HG03045 (cell line): ENCODE results near the gene POGZ.
"Not testable (repeated sequence)": the region's sequence is repeated elsewhere in the genome, so short reads cannot be mapped to it uniquely, and the experiment has no call there.

Source experiments
- ATAC-seq: cut with Tn5 transposase; IDR thresholded peaks from one replicate; pipeline ENCODE4 v1.9.1; 2021; ENCODE audit warnings: mild to moderate bottlenecking, moderate library complexity; ENCODE audit not compliant: unreplicated experiment

Gene POGZ

DNA sequence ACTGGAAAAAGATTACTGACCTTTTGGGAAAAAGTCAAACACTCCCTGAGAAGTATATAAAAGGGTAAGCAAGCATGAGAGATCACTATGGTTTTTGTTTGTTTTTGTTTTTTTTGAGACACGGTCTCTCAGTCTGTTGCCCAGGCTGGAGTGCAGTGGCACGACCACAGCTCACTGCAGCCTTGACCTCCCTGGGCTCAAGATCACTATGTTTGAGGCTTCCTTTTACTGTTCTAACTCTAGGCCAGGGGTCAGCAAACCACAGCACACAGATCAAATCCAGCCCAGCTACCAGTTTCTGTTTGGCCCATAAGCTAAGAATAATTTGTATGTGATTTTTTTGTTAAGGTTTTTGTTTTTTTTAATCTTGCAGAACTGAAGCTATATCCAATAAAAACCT is 34.2 kb downstream of the POGZ start:
- ATAC-seq: no peak

DNA sequence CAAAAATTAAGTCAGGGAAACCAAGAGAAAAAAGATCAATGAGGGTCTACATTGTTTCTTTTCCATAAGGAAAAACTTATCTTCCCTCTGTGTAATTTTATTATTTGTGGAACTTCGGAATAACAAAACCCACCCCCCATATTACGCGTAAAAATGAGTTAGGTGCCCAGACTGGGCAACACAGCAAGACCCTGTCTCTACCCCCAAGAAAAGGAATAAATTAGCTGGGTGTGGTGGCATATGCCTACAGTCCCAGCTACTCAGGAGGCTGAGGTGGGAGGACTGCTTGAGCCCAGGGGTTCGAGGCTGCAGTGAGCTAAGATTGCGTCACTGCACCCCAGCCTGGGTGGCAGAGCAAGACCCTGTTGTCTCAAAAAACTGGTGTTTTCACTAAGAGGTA is 39.5 kb downstream of the POGZ start:
- ATAC-seq: no peak

DNA sequence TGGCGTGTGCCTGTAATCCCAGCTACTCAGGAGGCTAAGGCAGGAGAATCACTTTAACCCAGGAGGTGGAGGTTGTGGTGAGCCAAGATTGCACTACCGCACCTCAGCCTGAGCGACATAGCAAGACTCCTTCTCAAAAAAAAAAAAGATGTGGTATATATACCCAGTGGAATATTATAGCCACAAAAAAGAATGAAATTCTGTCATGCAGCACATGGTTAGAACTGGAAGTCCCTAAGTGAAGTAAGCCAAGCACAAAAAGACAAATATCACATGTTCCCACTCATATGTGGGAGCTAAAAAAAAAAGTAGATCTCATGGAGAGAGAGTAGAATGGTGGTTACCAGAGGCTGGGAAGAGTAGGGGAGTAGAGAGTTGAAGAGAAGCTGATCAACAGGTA is 41.2 kb downstream of the POGZ start:
- no peak for ATAC-seq

DNA sequence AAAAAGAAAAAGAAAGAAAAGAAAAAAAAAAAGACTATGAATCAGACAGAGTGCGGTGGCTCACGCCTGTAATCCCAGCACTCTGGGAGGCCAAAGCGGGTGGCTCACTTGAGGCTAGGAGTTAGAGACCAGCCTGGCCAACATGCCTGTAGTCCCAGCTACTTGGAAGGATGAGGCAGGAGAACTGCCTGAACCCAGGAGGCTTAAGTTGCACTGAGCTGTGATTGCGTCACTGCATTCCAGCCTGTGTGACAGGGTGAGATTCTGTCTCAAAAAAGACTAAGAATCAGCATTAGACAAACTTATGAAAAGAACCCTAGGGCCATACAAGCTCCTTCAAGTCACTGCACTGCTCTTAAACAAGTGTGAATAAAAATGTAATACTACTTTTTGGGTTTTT is 43.1 kb downstream of the POGZ start:
- ATAC-seq: no peak

DNA sequence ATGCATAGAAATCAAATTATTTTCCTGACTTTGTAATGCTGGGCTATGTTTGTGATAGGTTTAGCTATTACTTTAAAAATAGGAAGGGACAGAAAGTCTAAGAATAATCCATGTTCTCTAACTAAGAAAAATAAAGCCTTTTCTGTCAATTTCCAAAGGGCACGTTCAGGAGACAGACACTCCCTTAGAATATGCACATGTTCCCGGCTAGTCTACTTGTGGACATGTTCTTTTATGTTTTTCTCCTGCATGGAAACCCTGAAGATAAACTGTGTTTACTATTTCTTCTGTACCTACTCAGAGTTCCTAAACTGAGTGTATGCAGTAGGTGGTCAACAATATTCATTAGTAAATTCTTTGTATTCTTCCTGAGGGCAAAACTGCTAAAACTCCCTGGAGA is 47.4 kb downstream of the POGZ start:
- ATAC-seq: no peak

DNA sequence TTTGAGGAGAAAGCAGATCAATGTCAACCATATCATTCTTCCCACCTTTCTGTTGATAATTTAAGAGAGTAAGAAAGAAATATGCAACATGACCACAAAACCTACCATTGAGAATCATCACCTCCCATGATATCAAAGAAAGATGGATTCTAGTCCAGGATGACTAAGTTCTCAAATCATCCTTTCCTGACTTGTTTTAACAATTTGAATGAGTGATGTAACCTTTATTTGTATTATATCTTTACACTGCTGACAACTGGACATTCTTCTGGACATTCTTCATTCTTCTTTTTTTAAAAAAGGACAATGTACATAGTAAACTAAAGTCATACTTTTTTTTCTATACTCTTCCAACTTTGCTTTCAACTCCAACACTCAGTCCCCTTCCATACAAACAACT is 50.4 kb downstream of the POGZ start:
- ATAC-seq: no peak

DNA sequence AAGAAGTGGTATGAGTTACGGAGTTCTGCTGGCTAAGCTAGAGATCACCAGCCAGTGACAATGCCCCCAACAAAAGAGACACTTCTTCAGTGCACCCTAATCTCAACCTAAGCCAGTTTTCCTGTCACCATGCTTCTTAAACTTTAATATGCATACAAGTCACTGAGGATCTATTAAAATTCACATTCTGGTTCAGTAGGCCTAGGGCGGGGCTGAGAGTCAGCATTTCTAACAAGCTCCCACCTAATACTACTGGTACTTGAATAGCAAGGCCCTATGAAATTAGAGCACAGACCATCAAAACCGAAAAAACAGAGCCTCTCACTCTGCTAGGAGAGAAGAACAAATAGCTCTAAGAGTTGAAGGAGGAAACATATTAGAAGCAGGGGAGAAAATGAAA is 52.0 kb downstream of the POGZ start:
- ATAC-seq: no peak

DNA sequence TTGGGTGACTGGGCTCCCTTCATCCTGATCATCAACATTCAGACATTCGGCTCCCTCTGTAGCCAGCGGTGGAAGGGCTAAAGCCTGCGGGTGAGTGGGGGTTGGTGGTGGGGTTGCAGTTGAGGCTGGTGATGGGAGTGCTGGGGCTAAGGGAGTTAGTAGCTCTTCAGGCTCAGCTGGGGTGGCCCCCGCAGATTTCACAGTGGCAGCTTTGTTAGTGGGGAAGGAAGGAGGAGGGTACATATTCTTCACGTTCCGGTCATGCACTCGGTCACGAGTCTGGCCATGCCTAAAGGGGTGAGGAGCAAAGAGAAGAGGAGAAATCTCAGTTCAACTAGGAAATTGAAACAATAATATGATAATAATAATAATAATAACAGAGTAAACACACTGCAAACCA is 53.1 kb downstream of the POGZ start:
- no peak for ATAC-seq

DNA sequence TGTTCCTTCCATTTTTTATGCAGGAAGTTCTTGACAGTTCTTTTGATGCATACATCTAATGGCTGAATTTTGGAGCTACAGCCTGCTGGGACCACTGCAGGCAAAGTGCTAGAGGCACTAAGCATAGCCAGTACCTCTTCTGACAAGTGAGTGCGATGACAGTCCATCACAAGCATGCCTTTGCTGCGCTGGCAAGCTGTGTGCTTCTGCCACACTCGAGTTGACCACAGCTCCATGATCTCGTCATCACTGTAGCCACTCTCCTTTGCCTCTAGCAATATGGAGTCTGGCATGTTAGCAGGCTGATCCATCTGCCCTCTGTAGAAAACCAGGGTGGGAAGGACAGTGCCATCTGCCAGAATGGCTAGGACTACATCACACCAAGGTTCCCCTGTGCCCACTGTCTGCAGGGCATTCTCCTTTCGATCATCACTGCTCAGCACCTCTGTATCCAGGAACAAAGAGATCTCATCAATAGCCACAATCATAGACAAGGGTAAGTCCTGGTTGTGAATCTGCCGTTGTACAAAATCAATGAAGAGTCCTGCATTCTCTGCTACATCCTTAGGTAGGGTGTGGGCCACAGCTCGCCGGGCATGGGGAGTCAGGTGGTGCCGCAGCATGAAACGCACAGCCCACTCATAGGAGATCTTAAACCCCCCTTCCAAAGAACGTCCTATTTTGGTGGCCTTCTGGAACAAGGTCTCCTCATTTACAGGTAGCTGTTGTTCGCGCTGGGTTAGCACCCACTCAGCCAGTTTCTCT is 53.9 kb downstream of the POGZ start:
- ATAC-seq: no peak

DNA sequence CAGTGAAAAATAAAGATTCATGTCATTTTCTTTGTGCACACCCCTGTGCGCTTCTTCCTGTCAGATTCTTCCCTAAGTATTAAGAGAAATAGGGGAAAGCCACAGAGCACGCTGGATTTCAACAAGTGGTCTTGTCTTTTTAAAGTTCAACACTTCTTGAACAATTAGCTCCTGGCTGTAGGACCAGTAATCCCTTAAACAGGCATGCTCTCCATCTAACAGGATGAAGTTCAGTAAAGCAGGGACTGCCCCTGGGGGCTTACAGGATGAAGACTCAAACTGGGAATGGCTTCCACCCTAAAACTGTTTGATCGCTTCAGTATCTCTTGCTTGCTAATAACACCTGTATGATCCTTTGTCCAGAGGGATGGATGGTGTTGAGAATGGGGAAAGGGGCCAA is 55.7 kb downstream of the POGZ start:
- no peak for ATAC-seq

DNA sequence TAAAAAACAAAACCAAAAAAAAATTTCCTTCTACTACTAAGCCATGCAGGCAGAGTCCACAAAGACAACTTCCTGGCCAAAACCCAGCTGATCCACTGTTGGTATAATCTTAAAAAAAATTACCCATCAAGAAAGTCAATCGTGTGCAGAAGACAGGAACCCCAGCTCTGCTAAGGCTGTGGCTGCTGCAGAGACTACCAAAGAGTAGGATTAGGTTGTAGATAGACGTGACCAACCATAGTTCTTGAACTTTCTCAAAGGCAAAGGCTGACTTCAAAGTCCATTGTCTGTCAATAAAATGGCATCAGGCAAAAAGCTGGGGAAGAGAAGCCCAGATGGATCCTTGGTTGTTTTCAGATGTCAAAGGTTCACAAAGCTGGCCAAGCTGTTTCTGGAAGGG is 56.5 kb downstream of the POGZ start:
- ATAC-seq: no peak

DNA sequence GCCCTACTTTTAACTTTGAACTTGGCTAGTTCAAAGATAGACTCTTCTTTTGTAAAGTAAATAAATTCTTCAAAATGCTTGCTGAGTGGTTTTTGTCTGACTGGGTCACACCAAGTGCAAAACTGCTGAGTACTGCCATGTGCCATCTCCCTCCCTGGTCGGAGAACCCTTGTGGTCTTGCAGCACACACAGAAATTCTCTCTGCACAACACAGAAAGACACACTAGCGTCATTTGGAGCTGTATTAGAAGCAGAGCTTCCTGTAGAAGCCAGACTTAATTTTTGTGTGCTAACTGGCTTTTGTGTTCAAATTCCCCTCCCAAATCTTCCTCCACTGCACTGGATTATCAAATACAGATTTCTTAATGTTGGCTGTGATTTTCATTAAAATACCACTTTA is 57.4 kb downstream of the POGZ start:
- ATAC-seq: no peak

DNA sequence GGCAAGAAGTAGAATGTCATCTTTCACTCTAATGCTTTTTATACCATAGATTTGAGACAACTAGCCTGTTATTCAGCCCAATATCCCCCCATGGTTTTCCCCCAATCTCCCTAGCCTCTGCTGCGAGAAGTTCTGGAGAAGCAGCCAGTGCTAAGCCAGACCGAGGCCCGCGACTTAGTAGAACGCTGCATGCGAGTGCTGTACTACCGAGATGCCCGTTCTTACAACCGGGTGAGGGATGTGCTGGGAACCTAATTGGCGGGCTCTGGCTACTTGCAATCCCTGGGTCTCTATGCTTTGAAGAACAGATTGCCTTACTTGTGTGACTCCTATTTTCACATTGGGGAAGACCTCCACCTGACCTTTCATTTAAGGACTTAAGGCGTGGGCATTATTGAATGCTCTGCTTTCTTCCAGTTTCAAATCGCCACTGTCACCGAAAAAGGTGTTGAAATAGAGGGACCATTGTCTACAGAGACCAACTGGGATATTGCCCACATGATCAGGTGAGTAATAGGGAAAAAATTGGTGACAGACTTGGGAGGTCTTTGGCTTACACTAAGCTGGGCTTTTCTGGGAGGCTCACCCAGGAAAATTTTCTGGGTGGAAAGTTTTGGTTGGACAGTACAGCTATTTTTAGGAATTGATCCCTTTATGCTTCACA is 58.0 kb downstream of the POGZ start:
- ATAC-seq: no peak

DNA sequence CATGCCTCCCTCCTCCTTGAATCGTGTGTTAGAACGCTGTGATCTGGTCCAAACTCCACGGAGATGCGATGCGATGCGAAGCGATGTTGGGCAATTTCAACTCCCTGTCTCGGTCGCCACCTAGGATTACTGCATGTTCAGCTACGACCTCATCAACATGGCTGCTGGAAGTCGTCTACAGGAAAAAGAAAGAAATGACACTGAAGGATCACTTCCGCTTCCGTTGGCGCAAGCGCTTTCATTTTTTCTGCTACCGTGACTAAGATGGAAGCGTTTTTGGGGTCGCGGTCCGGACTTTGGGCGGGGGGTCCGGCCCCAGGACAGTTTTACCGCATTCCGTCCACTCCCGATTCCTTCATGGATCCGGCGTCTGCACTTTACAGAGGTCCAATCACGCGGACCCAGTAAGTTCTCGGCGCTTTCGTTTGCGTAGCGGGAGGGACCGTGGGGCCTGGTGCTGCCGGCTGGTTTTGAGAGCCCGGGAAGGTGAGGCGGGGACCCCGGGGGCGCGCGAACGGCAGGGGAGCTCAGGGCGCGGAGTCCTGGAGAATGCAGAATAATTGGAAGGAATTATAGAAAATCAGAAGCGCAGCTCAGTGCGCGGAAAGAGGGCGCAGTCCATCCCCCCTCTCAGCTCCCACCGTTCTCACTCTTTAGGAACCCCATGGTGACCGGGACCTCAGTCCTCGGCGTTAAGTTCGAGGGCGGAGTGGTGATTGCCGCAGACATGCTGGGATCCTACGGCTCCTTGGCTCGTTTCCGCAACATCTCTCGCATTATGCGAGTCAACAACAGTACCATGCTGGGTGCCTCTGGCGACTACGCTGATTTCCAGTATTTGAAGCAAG is 59.7 kb downstream of the POGZ start, which contains the start of gene PSMB4:
Gene PSMB4, plus strand, starts transcription at position 250 of the 848 bp plus-strand sequence. Its CDS starts 15 bp downstream, at position 265.
- peak; percentile 73 for ATAC-seq

DNA sequence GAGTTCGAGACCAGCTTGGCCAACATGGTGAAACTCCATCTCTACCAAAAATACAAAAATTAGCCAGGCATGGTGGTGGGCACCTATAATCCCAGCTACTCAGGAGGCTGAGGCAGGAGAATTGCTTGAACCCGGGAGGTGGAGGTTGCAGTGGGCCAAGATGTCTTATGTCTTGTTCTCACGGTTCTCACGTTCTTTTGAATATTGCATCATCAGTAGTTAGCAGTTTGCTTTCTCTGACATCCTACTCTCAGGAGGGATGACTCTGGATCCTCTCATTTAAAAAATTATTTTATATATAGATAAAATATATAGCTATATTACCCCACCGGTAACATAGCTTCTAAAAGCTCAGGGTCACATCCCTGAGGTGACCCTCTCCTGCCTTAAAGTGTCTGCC is 63.0 kb downstream of the POGZ start:
- ATAC-seq: not testable (repeated sequence)

DNA sequence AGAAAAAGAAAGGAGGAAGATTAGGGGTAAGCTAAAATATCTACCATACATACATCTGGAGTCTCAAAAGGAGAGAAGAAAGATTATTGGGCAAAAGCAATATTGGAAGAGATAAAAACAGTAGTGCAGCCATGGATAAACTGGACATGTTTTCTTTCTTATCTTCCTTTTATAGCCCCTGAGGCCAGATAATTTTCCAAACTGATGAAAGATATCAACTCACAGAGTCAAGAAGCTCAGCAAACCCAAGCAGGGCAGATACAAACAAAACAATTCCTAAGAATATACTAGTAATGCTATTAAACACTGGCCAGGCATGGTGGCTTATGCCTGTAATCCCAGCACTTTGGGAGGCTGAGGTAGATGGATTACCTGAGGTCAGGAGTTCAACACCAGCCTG is 65.7 kb downstream of the POGZ start:
- no peak for ATAC-seq

DNA sequence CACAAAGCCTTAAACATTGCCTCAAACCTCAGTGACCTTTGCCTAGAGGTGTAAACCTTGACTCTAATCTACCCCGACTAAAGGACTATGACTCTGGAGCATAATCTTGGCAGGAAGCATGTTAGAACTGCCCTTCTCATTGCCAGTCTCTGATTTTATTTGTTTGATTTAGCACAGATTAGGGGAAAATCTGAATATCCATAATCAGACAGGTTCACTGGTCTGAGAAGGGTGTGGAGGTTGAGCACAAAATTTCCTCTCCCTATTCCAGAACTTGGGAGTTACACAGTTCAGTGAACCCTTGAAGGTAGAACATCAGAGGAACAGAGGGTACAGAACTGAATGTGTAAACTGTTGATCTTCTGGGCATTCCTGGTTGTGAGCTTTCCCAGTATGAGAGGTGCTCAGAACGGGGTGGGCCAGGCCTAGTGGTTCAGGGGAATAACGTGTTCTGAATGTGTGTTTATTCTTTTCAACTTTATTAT is 68.2 kb downstream of the POGZ start:
- no peak for ATAC-seq

DNA sequence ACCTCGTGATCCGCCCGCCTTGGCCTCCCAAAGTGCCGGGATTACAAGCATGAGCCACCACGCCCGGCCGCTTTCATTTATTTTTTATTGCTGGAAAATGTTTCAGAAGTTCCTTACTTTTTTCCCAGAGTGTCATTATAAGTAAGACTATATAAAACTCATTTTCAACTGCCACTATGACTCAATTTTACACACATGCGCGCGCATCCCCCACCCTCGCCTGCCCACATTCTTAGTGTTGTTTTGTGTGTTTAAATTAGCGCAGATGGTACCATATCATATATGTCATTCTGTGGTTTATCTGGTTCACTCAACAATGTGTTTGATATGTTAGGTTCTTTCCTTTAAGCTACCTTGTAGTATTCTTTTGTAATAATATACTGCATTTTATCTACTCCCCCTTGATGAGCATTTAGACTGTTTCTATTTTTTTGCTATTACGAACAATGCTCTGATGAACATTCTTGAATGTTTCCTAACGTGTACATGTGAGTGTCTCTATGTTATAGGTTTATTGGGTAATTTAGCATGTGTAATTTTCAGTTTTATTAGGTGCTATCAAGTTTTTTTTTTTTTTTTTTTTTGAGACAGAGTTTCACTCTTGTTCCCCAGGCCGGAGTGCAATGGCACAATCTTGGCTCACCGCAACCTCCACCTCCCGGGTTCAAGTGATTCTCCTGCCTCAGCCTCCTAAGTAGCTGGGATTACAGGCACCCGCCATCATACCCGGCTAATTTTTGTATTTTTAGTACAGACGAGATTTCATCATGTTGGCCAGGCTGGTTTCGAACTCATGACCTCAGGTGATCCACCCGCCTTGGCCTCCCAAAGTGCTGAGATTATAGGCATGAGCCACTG is 68.8 kb downstream of the POGZ start:
- not testable (repeated sequence) for ATAC-seq

DNA sequence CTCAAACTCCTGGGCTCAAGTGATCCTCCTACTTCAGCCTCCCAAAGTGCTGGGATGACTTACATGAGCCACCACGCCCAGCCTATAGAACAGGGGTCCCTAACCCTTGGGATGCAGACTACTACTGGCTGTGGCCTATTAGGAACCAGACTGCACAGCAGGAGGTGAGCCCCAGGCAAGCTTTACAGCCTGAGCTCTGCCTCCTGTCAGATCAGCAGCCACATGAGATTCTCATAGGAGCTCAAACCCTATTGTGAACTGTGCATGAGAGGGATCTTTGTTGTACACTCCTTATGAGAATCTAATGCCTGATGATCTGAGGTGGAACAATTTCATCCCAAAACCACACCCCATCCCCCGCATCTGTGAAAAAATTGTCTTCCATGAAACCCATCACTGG is 73.3 kb downstream of the POGZ start:
- no peak for ATAC-seq

DNA sequence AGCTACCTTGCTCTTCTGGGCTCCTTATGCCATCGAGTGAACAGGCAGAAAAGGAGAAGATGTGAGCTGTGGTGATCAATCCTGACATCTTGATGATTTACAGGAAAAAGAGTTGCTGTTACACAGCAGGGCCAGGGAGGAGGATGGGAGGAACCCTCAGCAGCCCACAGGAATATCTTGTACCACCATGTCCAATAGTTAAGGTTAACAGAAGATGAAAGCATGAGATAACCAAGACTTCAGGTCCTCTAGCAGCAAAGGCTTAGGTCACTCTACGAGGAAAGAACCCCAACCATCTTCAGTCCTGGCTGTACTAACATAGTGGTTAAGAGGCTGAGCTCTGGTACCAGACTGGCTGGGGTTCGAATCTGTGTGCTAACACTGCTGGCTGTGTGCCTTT is 74.7 kb downstream of the POGZ start:
- ATAC-seq: no peak
